Transverse colon (tissue), 4 donors: Measurements from ENCODE around the gene UNC5A. TPM values are rescaled to one million over a fixed set of nuclear protein-coding genes. Genes with fewer than 3 reads are reported as not detected.

Experiments used
- DNase-seq: peaks from one replicate; pipeline ENCODE4 v3.0.0-alpha.2; 2019
- H3K27ac ChIP-seq, 4 donors: fragments of 200-600 bp; sonication (generic); 2 replicates each; pipeline ENCODE4 v1.5.1; 2016 to 2018; ENCODE audit warnings: inconsistent platforms in 4 of 4
- H3K27me3 ChIP-seq: fragments of 200-600 bp; sonication (generic); 2 replicates; pipeline ENCODE4 v1.5.1; 2017; ENCODE audit warnings: inconsistent platforms
- H3K36me3 ChIP-seq, 4 donors: fragments of 200-600 bp; sonication (generic); 2 replicates each; pipeline ENCODE4 v1.5.1; 2017 to 2019; ENCODE audit warnings: inconsistent platforms in 4 of 4
- H3K4me1 ChIP-seq, 4 donors: fragments of 200-600 bp; sonication (generic); 2 replicates each; pipeline ENCODE4 v1.5.1; 2017 to 2020; ENCODE audit warnings: inconsistent platforms in 4 of 4
- H3K4me3 ChIP-seq, 4 donors: fragments of 200-600 bp; sonication (generic); 1 replicate in 1 of 4; 2 replicates in 3 of 4; pipeline versions ENCODE4 v1.5.1 to v1.6.1; 2017 to 2019; ENCODE audit warnings: inconsistent platforms in 4 of 4
- H3K9me3 ChIP-seq, 2 donors: fragments of 200-600 bp; sonication (generic); 2 replicates each; pipeline ENCODE4 v1.5.1; 2017 to 2019; ENCODE audit warnings: inconsistent platforms in 2 of 2
- CTCF ChIP-seq, 5 experiments: fragments of 200-600 bp in 3 of 5; fragments of 450-650 bp in 2 of 5; sonication (generic) in 3 of 5; IDR thresholded peaks; 1 replicate in 2 of 5; 2 replicates in 3 of 5; pipeline ENCODE4 v1.5.1; 2016 to 2017; ENCODE audit warnings: antibody characterized with exemption in 5 of 5, inconsistent platforms in 3 of 5, mild to moderate bottlenecking in 2 of 5, moderate library complexity in 1 of 5
- EP300 ChIP-seq: sonication (generic); formaldehyde crosslinking; IDR thresholded peaks from one replicate; pipeline ENCODE4 v1.6.1; 2017; ENCODE audit warnings: antibody characterized with exemption, low read depth
- POLR2A ChIP-seq: fragments of 450-650 bp; IDR thresholded peaks from one replicate; pipeline ENCODE4 v1.6.1; 2016; ENCODE audit warnings: antibody characterized with exemption, mild to moderate bottlenecking, moderate library complexity
- POLR2AphosphoS5 ChIP-seq, 3 donors: sonication (generic); formaldehyde crosslinking; IDR thresholded peaks; one replicate each; pipeline ENCODE4 v1.6.1; 2016; ENCODE audit warnings: antibody characterized with exemption in 3 of 3
- WGBS, 2 donors: methylation state at CpG; one replicate each; pipeline ENCODE4 v1.1.5; 2018; ENCODE audit warnings: low coverage in 1 of 2; 5-methylcytosine and 5-hydroxymethylcytosine counted together
- in situ Hi-C, 4 donors: fragments of 200-750 bp; cut with MboI; loops; one replicate each; pipeline versions ENCODE4 v1.15.0 to v1.15.1; 2017; ENCODE audit warnings: low sequenced_read_pairs in 3 of 4, low pct_ligation_motif_present in 1 of 4, low pct_unique_long_range_greater_than_20kb in 1 of 4
- intact Hi-C: fragments of 100-400 bp; cut with DNase I; formaldehyde crosslinking; loops from one replicate; pipeline ENCODE4 v1.15.1; 2023; ENCODE audit warnings: low total_unique reads
- total RNA-seq, 4 donors: library from RNA; depleted of rRNA; stranded (reverse); fragments of >200 nt; gene quantifications; one replicate each; pipeline ENCODE4 v1.1.0, GENCODE V29; 2016

Gene UNC5A
- total RNA-seq, 4 donors from 2014 or later = 0.32 TPM; not detected in 3

- in situ Hi-C loops = no loop called here
- 84% methylated on average over 7 of the region's 7 CpGs; no CpG with 5 or more reads in 1 of the 2 donors for WGBS, 2 donors
- TF ChIP-seq POLR2AphosphoS5 (IDR thresholded peaks at IDR 0.05) (no peak), EP300 (no peak), POLR2A (no peak), CTCF (IDR thresholded peaks at IDR 0.05) (no peak)
Observed at GRCh38 chr5:176865964-176866363, 55.6 kb downstream of the UNC5A start.

GRCh38 chr5:176866707-176867310 lies 56.5 kb downstream of the UNC5A start:
- Histone ChIP-seq H3K27ac (no peak overlapping the region), H3K4me1 (no peaks in the 10 kb centered on the region), H3K36me3 (no peaks in the 10 kb centered on the region), H3K27me3 (peaks cover 62% of the 10 kb centered on the region), H3K9me3 (no peaks in the 10 kb centered on the region), H3K4me3 (no peak overlapping the region)
- DNase-seq = no peak
- intact Hi-C loops (no loop called here), in situ Hi-C loops (no loop called here)
- TF ChIP-seq CTCF (IDR thresholded peaks at IDR 0.05) (no peak), POLR2A (no peak), EP300 (no peak), POLR2AphosphoS5 (IDR thresholded peaks at IDR 0.05) (no peak)
- 27% methylated on average over 16 of the region's 16 CpGs; no CpG with 5 or more reads in 1 of the 2 donors for WGBS, 2 donors

More at GRCh38 chr5:176865964-176866363, 55.6 kb downstream of the UNC5A start:
- intact Hi-C loops = no loop called here
- Histone ChIP-seq H3K27me3 (peaks cover 71% of the 10 kb centered on the region), H3K9me3 (no peaks in the 10 kb centered on the region), H3K27ac (no peak overlapping the region), H3K4me1 (no peaks in the 10 kb centered on the region), H3K36me3 (no peaks in the 10 kb centered on the region), H3K4me3 (no peak overlapping the region)
- no peak for DNase-seq

DNA sequence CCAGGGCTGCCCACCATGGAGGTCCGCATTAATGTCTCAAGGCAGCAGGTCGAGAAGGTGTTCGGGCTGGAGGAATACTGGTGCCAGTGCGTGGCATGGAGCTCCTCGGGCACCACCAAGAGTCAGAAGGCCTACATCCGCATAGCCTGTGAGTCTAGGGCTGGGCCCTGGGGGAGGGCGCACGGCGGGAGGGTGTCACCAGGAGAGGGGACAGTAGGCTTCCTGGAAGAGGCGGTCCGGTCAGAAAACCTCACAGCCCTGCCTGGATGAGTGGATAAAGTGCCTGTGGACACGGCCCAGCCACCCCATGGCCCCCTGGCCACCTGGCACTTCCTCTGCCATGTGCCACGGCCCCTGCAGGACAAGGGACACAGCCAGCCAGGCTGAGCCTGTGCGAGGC lies 57.8 kb downstream of the UNC5A start:
- Histone ChIP-seq H3K36me3 (no peaks in the 10 kb centered on the region), H3K4me1 (no peaks in the 10 kb centered on the region), H3K27ac (no peak overlapping the region), H3K9me3 (no peaks in the 10 kb centered on the region), H3K27me3 (peaks cover 49% of the 10 kb centered on the region), H3K4me3 (no peak overlapping the region)
- no peak for DNase-seq
- in situ Hi-C loops = no loop called here
- TF ChIP-seq POLR2A (no peak), POLR2AphosphoS5 (IDR thresholded peaks at IDR 0.05) (no peak), EP300 (no peak), CTCF (IDR thresholded peaks at IDR 0.05) (no peak)
- intact Hi-C loops = no loop called here
- 79% methylated on average over 9 of the region's 14 CpGs; no CpG with 5 or more reads in 1 of the 2 donors for WGBS, 2 donors

DNA sequence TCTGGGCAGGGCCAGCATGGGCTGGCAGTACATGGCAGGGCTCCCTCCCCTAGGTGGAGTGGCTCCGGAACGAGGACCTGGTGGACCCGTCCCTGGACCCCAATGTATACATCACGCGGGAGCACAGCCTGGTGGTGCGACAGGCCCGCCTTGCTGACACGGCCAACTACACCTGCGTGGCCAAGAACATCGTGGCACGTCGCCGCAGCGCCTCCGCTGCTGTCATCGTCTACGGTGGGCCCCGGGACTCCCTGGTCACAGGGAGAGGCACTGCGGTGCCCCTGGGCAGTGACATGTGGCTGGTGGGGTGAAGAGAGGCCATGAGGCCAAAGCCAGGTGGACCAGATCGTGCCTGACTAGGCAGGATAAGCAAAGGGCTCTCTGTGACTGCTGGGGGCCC lies 58.4 kb downstream of the UNC5A start:
- 89% methylated on average over 20 of the region's 20 CpGs; no CpG with 5 or more reads in 1 of the 2 donors for WGBS, 2 donors
- peaks cover 46% of the 10 kb centered on the region for H3K27me3 ChIP-seq
- no peak overlapping the region for H3K4me3 ChIP-seq
- DNase-seq = no peak
- H3K4me1 ChIP-seq = no peaks in the 10 kb centered on the region
- no peaks in the 10 kb centered on the region for H3K9me3 ChIP-seq
- intact Hi-C loops = no loop called here
- TF ChIP-seq EP300 (no peak), POLR2AphosphoS5 (IDR thresholded peaks at IDR 0.05) (no peak), POLR2A (no peak), CTCF (IDR thresholded peaks at IDR 0.05) (no peak)
- in situ Hi-C loops = no loop called here
- H3K27ac ChIP-seq = no peak overlapping the region
- no peaks in the 10 kb centered on the region for H3K36me3 ChIP-seq
